Stimulated activated CD8-positive, alpha-beta memory T cell treated with anti-CD3 and anti-CD28 coated beads, Interleukin-7, amount 100 ng/mL, for 1 hour (primary cell): ENCODE results near the gene TMEM100.

Experiments
- DNase-seq, 2 donors: peaks; one replicate each; pipeline ENCODE4 v3.0.0-alpha.2; 2020; ENCODE audit warnings: low read depth in 2 of 2

TMEM100 gene

DNA sequence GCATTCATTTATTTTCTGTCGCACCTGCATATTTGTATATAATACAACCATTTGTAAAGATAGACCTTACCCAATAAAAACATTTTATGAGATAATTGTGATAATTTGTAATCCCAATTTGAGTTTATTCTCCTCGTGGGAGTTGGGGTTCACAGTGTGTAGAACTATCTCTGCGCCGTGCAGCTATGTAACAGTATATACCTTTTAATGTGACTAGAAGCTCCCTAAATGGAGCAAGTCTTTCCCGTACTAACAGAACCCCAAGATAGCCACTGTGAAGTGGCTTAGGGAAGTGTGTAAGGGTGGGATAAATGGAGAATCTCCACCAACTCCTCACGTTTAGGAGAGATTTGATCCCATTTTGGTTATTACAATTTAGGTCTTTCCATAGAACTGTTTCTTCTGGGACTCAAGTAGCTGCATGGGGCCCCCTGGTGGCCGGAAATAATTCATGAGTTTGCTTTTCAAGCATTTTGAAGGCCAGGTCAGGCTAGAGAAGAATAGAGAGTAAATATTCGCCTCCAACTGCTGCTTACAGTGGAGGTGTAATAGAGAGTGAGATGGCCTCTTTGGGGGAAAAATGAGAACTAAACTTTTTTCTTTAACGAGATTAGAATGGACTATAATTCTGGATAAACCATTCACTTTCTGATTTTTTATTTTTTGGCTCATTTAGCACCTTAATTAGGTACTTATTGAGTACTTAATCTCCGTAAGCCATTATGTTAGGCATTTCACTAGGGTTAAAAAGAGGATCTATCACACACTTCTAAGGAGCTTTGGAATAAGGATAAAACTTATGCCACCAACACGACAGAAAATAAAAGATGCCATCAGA, 4.5 kb downstream of the TMEM100 start:
- DNase-seq, result peak in 1 of 2 donors; percentile 38

DNA sequence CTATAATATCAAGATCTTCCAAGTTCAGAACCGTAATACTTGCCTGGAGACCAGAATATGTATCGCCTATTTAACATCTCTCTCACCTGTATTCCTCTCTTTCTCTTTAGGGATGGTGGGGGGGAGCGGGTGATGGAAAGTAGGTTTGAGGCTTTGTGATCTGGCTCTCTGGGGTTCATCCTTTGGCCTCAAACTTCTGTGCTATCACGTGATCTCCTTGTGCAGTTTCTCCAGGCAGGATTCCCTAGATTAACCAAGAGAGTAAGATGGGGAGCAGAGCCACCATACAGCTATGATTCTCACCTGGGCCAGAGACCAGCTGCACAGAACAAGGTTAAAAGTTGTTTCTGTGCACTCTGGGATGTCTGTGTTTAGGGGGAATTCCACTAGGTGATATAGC, 5.2 kb downstream of the TMEM100 start:
- no peak for DNase-seq

DNA sequence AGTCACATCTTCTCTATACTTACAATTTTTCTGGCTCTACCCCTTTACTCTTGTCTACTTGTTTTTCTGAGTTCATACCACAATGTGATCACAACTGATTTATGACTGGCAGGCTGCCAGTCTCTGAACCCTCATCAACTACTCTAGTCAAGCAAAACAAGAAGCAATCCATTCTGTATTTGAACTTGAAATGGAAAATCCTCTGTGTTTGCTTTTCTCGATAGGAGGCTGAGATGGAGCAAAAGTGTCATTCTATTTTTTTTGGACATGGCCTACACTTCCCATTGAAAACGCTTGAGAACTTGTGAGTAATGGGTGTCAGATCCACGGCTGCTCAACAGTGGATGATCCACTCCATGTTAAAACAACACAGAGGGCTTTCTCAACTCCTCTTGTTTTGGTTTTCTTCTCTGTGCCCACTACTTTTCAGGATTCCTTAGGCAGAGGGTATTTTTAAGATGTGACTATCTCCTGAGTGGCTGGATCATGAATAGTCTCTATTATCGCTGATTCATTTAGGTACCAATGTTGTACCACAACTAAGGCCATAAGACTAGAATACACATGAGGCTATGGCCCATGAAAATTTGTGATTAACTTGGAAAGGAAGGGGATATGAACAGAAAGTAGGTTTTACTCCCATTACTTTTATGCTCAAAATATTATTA, 11.7 kb downstream of the TMEM100 start:
- no peak for DNase-seq

DNA sequence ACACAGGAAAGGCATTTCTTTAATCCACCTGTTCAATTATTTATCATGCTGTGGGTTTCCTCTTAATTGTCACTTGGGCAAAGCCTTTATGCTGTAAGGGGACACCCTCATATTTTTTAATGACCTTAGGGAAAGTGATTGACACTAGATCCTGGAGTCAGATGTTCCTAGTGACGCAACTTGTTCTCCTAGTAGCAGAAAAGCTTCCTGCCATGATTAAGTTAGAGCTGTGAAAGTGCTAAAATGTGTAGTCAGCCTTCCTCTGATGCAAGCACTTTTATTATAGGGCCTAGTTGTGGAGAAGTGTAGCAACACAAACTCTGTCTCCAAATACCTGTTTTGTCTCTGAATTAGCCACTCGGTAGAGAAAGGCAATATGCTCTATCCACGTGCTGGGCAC, 12.3 kb downstream of the TMEM100 start:
- no peak for DNase-seq

DNA sequence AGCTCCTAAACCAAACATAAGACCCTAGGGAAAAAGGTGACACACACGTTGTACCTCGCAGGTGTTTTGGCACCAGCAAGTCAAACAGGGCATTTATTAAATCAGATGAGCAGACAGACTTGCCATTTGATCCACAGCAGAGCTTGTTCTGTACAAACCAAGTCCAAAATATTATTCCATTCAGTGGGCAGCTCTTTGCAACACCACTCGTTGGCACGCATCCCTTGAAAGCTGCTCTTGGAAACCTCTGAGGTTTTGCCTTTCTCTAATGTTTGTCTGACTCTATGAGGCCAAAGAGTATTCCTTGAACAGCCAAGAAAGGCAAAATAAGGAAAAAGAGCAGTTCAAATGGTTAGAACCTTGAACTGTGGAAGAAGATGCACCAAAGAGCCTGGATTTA, 12.7 kb downstream of the TMEM100 start:
- no peak for DNase-seq

DNA sequence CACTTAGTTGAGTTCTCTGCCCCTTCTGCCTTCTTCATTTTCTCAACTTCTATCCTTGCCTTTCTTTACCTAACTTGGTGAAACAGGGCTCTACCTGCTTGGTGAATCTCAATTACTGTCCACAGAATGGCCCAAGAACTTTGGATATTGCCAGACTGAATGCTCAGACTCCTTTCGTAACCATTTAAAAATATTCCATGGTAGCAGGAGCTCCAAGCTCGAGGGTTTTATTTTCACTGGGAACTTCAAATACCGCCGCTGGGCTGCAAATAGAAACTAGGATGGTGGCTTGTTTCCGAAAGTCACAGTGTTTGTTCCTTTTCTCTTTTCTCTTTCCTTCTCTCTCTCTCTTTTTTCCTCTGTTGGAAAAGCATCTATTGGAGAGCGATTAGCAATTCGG, 13.2 kb downstream of the TMEM100 start:
- DNase-seq, result no peak

DNA sequence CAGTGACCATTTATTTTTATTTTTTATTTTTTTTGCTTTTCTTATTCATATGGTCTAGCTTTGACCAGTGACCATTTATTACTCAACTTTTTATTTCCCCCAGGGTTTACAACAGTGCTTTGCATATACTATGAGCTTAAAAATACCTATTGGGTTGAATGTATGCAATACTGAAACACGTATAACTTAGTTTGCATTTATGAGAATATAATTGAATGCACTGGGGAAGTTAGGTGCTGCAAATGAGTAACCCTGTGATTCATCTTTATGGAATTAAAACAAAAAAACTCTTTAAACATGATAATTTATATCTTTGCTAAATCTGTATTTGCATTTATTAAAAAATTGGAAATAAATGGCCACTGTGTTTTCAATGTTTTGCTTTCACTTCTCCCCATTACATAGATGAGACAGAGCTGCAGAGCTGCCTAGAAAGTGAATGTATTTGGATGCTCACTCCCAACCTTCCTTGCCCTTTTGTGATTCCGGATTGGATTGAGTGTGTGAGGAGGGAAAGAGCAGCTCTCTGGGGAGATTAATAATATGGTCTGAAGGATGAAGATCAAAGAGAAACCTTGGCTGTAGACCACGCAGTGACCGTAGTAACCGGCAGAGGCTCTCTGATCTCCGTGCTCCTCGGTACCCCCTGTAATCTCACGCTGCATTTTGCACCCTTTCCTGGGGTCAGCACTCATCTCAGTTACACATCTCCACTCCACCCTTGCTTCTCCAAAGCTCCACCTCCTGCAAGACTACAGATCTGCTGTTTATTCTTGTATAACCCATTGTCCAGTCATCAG, 14.3 kb downstream of the TMEM100 start:
- no peak for DNase-seq

DNA sequence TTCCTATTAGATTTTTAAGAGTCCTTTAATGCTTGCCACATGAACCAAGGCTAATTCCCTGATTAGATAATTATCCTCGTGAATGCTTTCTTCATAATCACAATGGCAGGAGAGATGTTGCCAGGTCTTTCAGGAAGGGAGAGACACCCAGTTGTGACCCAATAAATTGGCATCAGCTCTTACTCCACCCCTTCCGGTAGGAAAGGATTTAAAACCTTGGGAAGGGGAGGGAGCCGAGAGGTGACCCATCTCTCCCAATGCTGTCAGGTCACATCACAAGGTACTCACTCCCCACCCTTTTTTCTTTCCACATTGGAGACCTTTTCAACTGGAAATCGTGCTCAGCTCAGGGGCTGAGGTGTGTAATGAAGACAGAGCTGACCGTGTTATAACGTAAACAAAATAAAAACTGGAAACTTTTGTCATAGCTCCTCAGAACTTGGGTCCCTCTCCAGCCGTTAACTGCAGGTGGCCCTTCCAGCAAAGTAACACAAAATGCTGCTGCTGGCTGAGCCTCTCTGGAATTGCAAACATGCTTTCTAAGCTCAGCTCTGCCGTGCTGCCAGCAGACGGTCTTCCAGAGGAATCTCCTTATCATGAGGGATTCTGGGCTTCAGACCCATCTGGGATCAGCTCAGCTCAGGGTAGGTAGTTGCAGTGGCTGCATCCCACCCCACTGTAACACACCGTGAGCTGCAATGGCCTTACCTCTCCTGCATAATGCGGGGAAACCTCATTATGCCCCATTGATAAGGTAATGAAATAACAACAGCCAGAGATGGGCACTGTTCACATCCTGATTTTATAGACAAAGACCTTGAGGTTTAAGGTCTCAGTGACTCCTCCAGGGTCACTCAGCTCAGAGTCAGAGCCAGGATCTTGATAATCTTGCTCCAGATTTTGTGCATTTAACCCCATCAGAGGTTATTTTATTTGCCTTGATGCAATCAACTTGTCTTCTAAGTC, 15.6 kb downstream of the TMEM100 start:
- no peak for DNase-seq

DNA sequence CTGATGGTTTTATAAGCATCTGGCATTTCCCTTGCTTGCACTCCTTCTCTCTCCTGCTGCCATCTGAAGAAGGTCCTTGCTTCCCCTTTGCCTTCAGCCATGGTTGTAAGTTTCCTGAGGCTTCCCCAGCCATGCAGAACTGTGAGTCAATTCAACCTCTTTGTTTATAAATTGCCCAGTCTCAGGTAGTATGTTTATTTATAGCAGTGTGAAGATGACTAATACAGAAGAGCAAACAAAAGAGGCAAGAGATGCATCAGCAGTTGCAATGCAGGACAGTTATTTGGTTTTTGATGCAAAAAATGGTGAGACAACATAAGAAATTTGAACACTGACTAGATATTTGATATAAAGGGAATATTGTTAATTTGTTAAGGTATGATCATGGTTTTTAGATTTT, 16.8 kb downstream of the TMEM100 start:
- no peak for DNase-seq

DNA sequence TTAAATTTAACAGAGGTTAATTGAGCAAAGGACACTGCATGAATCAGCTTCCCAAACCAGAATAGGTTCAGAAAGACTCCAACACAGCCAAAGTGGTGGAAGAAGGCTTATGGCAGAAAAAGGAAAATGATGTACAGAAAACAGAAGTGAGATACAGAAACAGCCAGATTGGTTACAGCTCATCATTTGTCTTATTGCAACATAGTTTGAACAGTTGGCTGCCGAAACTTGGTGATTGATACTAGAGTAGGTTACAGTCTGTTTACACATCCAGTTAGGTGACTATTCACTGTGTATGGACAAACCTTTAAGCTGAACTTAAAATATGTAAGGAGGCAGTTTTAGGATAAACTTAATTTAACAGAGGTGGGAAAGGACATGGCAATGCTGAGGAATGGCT, 18.3 kb downstream of the TMEM100 start:
- no peak for DNase-seq

DNA sequence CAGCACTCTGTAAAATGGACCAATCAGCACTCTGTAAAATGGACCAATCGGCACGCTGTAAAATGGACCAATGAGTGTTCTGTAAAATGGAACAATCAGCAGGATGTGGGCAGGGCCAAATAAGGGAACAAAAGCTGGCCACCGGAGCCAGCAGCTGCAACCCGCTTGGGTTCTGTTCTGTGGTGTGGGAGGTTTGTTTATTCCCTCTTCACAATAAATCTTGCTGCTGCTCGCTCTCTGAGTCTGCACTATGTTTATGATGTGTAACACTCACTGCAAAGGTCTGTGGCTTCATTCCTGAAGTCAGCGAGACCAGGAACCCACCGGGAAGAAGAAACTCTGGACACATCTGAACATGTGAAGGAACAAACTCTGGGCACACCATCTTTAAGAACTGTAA, 20.5 kb downstream of the TMEM100 start:
- DNase-seq, result no peak

DNA sequence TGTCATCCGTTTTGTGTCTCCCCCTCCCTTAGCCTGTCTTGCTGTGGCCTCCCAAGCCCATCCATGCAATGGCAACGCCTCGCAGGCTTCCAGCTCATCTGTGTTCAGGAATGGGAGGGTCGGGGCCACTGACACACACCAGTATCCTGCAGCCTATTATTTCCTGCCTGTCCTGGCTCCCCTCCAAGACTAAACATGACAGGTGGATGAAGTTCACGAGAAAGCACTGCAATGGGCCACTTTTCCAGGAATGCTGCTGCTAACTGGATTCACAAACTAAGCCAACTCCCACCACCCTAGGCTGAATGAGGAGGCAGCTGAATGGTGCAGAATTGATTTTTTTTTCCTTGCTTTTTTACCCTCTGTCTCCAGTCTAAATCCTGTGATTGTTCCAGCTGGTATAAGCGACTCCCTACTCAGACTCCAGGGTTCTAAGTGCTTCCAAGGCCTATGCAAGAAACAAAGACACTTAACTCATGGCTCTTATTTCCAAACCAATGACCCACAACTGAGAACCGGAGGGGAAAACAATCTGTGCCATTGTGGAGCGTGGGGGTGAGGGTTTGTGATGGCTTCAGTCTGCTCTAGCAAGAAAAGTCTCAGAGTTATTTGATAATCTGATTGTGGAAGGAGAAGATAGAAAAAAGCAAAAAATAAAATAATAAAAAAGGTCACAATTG, 23.3 kb downstream of the TMEM100 start:
- no peak for DNase-seq

DNA sequence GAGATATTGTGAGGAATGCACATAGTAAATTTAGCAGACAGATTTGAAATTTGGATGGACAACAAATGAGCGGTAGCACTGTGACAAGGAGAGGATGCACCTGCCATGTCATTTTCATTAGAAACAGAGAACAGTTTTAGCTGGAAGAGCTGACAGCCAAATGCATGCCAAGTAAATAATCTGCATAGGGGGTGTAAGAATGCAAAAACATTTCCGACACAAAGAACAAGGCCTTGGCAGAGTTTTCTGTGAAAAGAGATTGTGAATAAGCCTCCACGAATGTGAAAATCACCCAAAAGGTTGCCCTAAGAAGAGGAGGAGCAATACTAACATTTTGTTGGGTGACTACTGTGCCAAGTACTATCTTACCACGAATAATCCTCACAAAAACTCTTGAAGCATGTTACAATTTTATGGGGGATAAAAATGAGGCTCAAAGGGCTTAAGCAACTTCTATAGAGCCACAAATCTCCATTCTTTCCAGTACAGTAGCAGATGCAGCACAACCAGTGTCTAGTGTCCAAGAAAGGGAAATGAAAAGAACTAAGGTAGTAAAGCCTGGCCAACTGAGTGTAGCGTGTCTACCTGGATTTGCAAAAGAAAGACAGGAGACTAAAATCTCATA, 28.3 kb downstream of the TMEM100 start:
- DNase-seq, result no peak

DNA sequence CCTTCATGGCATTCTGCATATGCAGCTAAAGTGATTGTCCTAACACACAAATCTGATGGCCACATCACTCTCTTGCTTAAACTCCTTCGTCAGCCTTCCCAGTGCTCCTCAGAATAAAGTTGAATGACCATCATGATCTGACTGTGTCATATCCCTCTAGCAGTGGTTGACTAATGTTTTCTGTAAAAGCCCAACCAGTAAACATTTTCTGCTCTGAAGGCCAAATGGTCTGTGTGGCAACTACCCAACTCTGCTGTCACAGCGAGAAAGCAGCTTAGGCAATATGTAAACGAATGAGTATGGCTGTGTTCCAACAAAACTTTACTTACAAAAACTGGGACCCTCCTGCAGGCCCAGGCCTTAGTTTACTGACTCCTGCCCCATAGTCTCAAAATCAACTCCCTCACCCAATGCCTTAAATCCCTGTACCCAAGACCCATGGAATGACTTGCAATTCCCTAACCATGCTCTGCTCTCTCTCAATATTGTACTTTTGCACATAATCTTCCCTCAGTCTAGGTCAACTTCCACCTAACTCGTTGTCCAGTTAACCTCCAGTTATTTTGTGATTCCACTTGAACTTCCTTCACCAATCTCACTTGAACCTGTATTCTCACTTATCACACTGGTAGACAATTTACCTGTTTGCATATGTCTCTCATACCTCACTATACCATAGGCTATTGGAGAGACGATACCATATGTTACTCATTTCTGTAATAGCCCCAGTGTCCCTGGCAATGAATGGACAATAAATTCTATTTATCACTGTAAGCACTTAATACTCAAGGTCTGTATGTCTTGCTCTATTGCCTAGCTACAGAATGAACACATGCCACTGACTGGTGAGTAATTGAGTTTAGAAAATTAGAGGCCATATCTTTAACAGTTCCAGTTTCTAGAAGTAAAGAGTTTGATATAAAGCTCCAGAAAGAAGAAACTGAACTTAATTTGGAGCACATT, 29.1 kb downstream of the TMEM100 start:
- DNase-seq, result no peak

DNA sequence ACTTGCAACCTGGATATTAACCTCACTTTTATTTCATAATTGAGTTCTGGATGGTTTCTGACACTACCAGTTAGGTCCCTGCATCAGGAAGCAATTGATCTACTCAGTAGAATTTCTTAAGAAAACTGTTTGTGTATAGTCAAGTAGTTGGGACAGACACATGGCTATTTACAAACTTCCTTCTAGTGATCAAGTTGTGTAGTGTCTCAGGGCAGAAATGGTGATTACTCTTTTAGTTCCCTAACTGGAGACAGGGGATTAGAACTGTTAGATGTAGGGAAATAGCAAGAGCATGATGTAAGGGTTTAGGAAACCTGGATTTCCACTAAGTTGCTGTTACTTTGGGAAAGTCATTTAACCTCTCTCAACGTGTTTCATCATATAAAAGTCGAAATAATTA, 30.4 kb downstream of the TMEM100 start:
- DNase-seq, result no peak

DNA sequence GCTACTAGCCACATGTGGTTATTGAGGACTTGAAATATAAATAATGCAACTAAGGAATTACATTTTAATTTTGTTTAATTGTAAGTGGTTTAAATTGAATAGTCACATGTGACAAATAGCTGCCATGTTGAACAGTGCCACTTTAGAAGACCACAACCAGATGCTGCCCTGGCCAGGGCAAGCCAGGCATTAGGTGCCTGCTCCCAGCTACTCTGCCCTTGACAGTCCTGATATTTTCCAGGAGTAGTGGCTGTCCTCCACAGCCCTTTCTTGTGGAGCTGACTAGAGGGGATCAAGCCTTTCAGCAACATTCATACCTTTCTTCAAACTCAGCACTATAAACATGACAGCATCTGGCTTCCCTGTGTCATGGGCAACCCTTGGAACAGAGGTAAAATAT, 31.0 kb downstream of the TMEM100 start:
- DNase-seq, result no peak

DNA sequence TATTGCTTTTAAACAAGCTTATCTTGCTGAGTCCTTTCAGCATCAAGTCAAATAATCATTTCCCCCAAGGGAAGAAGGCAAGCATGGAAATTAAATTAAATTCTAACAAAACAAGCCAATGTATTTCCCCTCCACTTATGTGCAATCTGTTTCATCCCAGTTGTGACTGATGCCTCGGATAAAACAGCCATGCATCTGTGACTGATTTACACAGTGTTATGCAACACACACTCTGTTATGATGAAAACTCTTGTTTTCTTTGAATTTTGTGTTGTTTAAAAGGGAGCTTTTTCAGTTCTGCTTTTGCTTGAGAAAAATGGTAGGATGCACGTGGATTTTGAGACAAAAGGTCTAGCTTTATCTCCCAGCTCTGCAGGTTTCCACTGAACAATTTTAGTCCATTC, 32.6 kb downstream of the TMEM100 start:
- no peak for DNase-seq

DNA sequence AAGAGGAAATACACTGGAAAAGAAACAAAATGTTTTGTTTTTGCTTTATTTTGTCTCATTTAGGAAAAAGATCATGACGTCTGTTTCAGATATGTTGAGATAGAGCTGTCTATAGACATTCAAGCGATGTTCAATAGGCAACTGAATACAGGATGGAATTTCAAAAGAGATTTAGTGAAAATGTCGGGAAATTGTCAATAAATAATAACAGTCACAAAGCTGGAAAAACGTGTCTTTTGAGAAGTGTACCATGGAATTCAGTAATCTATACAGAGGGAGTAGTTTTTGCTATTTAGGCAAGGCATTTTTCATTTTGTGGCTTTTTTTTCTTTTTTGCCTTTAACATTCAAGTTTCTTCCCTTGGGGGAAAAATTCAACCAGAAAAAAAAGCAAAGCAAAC, 33.0 kb downstream of the TMEM100 start:
- DNase-seq, result no peak

DNA sequence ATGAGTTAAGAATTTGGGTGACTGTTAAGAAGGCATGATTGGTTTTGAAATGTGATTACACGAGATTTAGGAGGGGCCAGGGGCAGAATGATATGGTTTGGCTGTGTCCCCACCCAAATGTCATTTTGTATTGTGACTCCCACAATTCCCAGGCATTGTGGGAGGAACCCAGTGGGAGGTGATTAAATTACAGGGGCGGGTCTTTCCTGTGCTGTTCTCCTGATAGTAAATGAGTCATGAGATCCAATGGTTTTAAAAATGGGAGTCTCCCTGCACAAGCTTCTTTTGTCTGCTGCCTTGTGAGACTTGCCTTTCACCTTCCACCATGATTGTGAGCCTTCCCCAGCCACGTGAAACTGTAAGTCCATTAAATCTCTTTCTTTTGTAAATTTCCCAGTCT, 34.6 kb downstream of the TMEM100 start:
- DNase-seq, result no peak
